NCI-H187 treated with DMSO at 0.1 percent for 48 hours (cell line): ENCODE data around the gene CIB4.

Source experiments
- DNase-seq: peaks from one replicate; lab custom pipeline; 2025; lab: John Stamatoyannopoulos, UW

The CIB4 gene

GRCh38 chr2:26606847-26607190, 34.3 kb downstream of the CIB4 start:
- no peak for DNase-seq

- no peak for DNase-seq
Measured at GRCh38 chr2:26605999-26606846, 34.9 kb downstream of the CIB4 start.

- no peak for DNase-seq
Measured at GRCh38 chr2:26605195-26605998, 35.8 kb downstream of the CIB4 start.

- DNase-seq = no peak
Measured at GRCh38 chr2:26602575-26602974, 38.6 kb downstream of the CIB4 start.

GRCh38 chr2:26599387-26599786, 41.8 kb downstream of the CIB4 start:
- no peak for DNase-seq

GRCh38 chr2:26598996-26599373, 42.2 kb downstream of the CIB4 start:
- DNase-seq = no peak

- no peak for DNase-seq
Measured at GRCh38 chr2:26598336-26598995, 42.7 kb downstream of the CIB4 start.

DNA sequence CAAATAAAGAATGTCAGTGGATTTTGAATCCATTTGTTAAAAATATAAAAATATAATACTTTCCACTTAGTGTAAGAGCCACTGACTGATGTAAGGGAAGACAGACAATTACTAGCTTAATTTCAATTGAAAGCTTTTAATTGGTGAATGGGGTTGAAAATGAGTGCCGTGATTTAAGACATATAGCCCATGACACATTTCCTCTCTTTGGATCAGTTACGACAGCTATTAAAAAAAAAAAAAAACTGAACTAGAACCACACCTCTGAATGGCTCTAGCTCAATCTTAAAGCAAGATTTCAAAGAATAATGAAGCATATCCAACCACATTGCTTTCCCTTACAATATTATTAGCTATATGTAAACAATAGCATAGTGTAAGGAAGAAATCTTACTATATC, 44.0 kb downstream of the CIB4 start:
- no peak for DNase-seq

- no peak for DNase-seq
Measured at GRCh38 chr2:26595146-26595545, 46.0 kb downstream of the CIB4 start.

GRCh38 chr2:26591619-26592505, 49.3 kb downstream of the CIB4 start:
- DNase-seq = no peak

- no peak for DNase-seq
Measured at GRCh38 chr2:26590980-26591618, 50.1 kb downstream of the CIB4 start.

DNA sequence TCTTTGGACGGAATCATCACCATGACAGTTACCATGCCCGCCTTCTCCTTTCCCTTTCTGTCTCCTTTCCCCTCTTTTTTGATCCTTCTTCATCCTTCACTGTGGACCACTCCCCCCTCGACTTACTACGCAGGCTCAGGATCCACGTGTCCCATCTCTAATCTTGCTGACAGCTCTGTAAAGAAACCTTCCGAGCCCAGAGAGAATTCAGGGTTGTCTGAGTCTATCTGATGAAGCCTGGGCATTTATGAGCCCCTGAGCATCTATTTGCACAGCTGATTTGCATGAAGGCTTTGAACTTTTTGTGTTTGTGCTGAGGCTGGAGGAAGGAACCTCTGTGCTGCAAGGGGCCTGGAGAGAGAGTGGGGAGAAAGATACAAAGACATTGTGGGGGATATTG, 50.7 kb downstream of the CIB4 start:
- no peak for DNase-seq

DNA sequence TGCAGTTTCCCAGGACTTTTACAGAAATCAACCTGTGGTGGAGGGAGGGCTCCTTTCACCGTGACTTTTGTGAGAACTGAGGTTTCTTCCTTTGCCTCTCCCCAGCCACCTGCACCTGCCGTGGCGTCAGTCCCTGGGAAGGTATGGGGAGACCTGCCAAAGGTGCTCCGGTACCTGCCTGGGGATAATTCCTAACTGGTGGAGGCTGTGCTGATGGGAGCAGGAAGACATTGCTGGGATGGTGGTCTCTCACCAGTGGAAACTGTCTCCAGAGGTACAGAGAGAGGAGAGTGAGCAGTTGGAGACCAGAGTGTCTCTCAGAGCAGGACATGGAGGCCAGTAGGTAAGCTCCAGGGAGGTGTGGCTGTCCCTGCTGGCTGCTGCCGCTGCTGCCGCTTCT, 52.6 kb downstream of the CIB4 start:
- DNase-seq = no peak

- DNase-seq = no peak
Measured at GRCh38 chr2:26587994-26588393, 53.2 kb downstream of the CIB4 start.

- DNase-seq = no peak
Measured at GRCh38 chr2:26585966-26586365, 55.2 kb downstream of the CIB4 start.

- no peak for DNase-seq
Measured at GRCh38 chr2:26585100-26585499, 56.1 kb downstream of the CIB4 start.

GRCh38 chr2:26584656-26585055, 56.5 kb downstream of the CIB4 start:
- DNase-seq = no peak

GRCh38 chr2:26584191-26584590, 57.0 kb downstream of the CIB4 start:
- DNase-seq = no peak

DNA sequence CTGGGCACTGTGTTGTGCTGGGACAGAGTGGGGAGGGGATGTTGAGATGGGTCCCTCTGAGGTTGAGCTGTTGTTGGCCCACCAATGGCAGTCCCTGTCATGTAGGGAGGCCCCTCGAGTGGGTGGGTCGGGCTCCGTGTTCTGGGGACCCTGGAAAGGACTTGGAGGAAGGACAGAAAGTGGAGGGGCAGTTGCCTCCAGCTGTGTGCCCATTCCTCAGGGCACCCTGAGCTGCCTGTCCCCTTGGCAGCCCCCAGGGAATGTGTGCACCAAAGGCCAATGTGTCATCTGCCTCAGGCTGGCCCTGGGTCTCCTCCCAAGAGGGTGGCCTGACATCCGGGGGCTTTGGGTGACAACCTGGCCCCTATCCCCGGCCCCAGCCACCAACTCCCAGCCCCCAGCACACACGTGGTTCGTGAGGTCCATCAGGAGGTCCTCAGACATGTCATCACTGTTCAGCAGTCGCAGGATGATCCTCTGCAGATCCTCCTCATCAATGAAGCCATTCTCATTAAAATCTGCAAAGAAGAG, 57.7 kb downstream of the CIB4 start:
- DNase-seq = no peak

- no peak for DNase-seq
Measured at GRCh38 chr2:26582890-26583289, 58.3 kb downstream of the CIB4 start.
